ENCODE measurements around the gene RIMS4.

GRCh38 chr20:44756011-44756688 is 54.2 kb downstream of the RIMS4 start:
- TF ChIP-seq TAF1 (conservative IDR thresholded peaks at IDR 0.05) (no peak), MAX (IDR thresholded peaks at IDR 0.05) (no peak)
- TF ChIP-seq, protein P1, sequence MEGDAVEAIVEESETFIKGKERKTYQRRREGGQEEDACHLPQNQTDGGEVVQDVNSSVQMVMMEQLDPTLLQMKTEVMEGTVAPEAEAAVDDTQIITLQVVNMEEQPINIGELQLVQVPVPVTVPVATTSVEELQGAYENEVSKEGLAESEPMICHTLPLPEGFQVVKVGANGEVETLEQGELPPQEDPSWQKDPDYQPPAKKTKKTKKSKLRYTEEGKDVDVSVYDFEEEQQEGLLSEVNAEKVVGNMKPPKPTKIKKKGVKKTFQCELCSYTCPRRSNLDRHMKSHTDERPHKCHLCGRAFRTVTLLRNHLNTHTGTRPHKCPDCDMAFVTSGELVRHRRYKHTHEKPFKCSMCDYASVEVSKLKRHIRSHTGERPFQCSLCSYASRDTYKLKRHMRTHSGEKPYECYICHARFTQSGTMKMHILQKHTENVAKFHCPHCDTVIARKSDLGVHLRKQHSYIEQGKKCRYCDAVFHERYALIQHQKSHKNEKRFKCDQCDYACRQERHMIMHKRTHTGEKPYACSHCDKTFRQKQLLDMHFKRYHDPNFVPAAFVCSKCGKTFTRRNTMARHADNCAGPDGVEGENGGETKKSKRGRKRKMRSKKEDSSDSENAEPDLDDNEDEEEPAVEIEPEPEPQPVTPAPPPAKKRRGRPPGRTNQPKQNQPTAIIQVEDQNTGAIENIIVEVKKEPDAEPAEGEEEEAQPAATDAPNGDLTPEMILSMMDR (IDR thresholded peaks at IDR 0.05; ENCODE audit: low read depth, low read length, missing input control): no peak
- TF ChIP-seq, protein P2, sequence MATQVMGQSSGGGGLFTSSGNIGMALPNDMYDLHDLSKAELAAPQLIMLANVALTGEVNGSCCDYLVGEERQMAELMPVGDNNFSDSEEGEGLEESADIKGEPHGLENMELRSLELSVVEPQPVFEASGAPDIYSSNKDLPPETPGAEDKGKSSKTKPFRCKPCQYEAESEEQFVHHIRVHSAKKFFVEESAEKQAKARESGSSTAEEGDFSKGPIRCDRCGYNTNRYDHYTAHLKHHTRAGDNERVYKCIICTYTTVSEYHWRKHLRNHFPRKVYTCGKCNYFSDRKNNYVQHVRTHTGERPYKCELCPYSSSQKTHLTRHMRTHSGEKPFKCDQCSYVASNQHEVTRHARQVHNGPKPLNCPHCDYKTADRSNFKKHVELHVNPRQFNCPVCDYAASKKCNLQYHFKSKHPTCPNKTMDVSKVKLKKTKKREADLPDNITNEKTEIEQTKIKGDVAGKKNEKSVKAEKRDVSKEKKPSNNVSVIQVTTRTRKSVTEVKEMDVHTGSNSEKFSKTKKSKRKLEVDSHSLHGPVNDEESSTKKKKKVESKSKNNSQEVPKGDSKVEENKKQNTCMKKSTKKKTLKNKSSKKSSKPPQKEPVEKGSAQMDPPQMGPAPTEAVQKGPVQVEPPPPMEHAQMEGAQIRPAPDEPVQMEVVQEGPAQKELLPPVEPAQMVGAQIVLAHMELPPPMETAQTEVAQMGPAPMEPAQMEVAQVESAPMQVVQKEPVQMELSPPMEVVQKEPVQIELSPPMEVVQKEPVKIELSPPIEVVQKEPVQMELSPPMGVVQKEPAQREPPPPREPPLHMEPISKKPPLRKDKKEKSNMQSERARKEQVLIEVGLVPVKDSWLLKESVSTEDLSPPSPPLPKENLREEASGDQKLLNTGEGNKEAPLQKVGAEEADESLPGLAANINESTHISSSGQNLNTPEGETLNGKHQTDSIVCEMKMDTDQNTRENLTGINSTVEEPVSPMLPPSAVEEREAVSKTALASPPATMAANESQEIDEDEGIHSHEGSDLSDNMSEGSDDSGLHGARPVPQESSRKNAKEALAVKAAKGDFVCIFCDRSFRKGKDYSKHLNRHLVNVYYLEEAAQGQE (IDR thresholded peaks at IDR 0.05): no peak

All from liver (tissue), 3 donors.